GM21825 (cell line): ENCODE data around the gene VSTM4.

Experiments used
- ATAC-seq: cut with Tn5 transposase; IDR thresholded peaks from one replicate; pipeline ENCODE4 v1.9.1; 2021; ENCODE audit warnings: mild to moderate bottlenecking, moderate library complexity; ENCODE audit not compliant: unreplicated experiment

The VSTM4 gene

GRCh38 chr10:49093922-49094321, 21.4 kb downstream of the VSTM4 start:
- ATAC-seq = no peak

- no peak for ATAC-seq
These were observed 22.8 kb downstream of the VSTM4 start for GRCh38 chr10:49092477-49092876.

- no peak for ATAC-seq
These were observed 23.7 kb downstream of the VSTM4 start for GRCh38 chr10:49091450-49092210.

- no peak for ATAC-seq
These were observed 24.5 kb downstream of the VSTM4 start for GRCh38 chr10:49090696-49091380.

GRCh38 chr10:49090189-49090575, 25.1 kb downstream of the VSTM4 start:
- ATAC-seq = no peak

GRCh38 chr10:49089557-49090188, 25.6 kb downstream of the VSTM4 start:
- no peak for ATAC-seq

- no peak for ATAC-seq
These were observed 26.2 kb downstream of the VSTM4 start for GRCh38 chr10:49089152-49089551.

- ATAC-seq = no peak
These were observed 28.4 kb downstream of the VSTM4 start for GRCh38 chr10:49086889-49087288.

GRCh38 chr10:49083261-49083660, 32.1 kb downstream of the VSTM4 start:
- no peak for ATAC-seq

GRCh38 chr10:49082766-49083165, 32.6 kb downstream of the VSTM4 start:
- no peak for ATAC-seq

- ATAC-seq = no peak
These were observed 33.6 kb downstream of the VSTM4 start for GRCh38 chr10:49081547-49082275.

GRCh38 chr10:49080965-49081364, 34.4 kb downstream of the VSTM4 start:
- ATAC-seq = no peak

- ATAC-seq = no peak
These were observed 35.3 kb downstream of the VSTM4 start for GRCh38 chr10:49080071-49080470.

GRCh38 chr10:49079499-49079898, 35.8 kb downstream of the VSTM4 start:
- ATAC-seq = no peak

- no peak for ATAC-seq
These were observed 36.2 kb downstream of the VSTM4 start for GRCh38 chr10:49079072-49079471.

GRCh38 chr10:49078433-49078832, 36.9 kb downstream of the VSTM4 start:
- no peak for ATAC-seq

GRCh38 chr10:49076741-49077521, 38.4 kb downstream of the VSTM4 start:
- peak; percentile 80 for ATAC-seq

GRCh38 chr10:49076319-49076718, 39.0 kb downstream of the VSTM4 start:
- no peak for ATAC-seq

GRCh38 chr10:49075743-49076142, 39.6 kb downstream of the VSTM4 start:
- ATAC-seq = no peak

GRCh38 chr10:49074836-49075682, 40.3 kb downstream of the VSTM4 start:
- ATAC-seq = no peak
